ENCODE results near the gene ADORA2A. TPM values are rescaled to one million over a fixed set of nuclear protein-coding genes. Genes with fewer than 3 reads are reported as not detected.
A peak's percentile ranks its signal among the peaks of the same experiment; 100 is the strongest.

Gene ADORA2A
- total and polyA plus RNA-seq, 4 donors: 5.5 to 54.9 (median 22.8) TPM

GRCh38 chr22:24413736-24414385 lies 13.5 kb upstream of the ADORA2A start:
- ATAC-seq (ENCODE audit: insufficient read depth, low FRiP score) (no peak), DNase-seq (no peak)
- no peaks in the 10 kb centered on the region for H3K27me3 ChIP-seq (ENCODE audit: control insufficient read depth in 3 of 3, insufficient read depth in 3 of 3, low read length in 2 of 3)
- H3K9ac ChIP-seq (ENCODE audit: insufficient read depth in 1 of 2, low read length in 2 of 2): no peak overlapping the region
- H3K4me1 ChIP-seq (ENCODE audit: control insufficient read depth in 5 of 5, insufficient read depth in 5 of 5, low read length in 5 of 5): peaks cover 0 to 3% (median 0%) of the 10 kb centered on the region in 5 donors
- no peak overlapping the region for H3K27ac ChIP-seq (ENCODE audit: low read depth in 1 of 2, low read length in 1 of 2)
- no peak overlapping the region for H3K4me3 ChIP-seq
- H3K9me3 ChIP-seq (ENCODE audit: control insufficient read depth in 4 of 4, insufficient read depth in 3 of 4, low read length in 3 of 4): no peaks in the 10 kb centered on the region
- TF ChIP-seq CTCF (IDR thresholded peaks at IDR 0.05; ENCODE audit: control extremely low read depth, extremely low read depth): no peak
- H3K36me3 ChIP-seq (ENCODE audit: control insufficient read depth in 4 of 4, insufficient read depth in 4 of 4, low read length in 4 of 4): peaks cover 3 to 44% (median 29%) of the 10 kb centered on the region in 4 donors
- WGBS, 2 donors: 86 to 87% methylated on average over 18 of the region's 18 CpGs

GRCh38 chr22:24414523-24414922 lies 12.9 kb upstream of the ADORA2A start:
- peaks cover 3 to 44% (median 29%) of the 10 kb centered on the region in 4 donors for H3K36me3 ChIP-seq (ENCODE audit: control insufficient read depth in 4 of 4, insufficient read depth in 4 of 4, low read length in 4 of 4)

GRCh38 chr22:24414984-24415945 lies 12.1 kb upstream of the ADORA2A start:
- WGBS, 2 donors: 84% methylated on average over 26 of the region's 26 CpGs
- Histone ChIP-seq H3K4me1 (ENCODE audit: control insufficient read depth in 5 of 5, insufficient read depth in 5 of 5, low read length in 5 of 5) (peaks cover 0 to 10% (median 0%) of the 10 kb centered on the region in 5 donors), H3K9me3 (ENCODE audit: control insufficient read depth in 4 of 4, insufficient read depth in 3 of 4, low read length in 3 of 4) (no peaks in the 10 kb centered on the region), H3K36me3 (ENCODE audit: control insufficient read depth in 4 of 4, insufficient read depth in 4 of 4, low read length in 4 of 4) (peaks cover 3 to 44% (median 29%) of the 10 kb centered on the region in 4 donors), H3K27ac (ENCODE audit: low read depth in 1 of 2, low read length in 1 of 2) (peak overlapping the region in 1 of 2 donors; percentile 32), H3K9ac (ENCODE audit: insufficient read depth in 1 of 2, low read length in 2 of 2) (no peak overlapping the region), H3K4me3 (no peak overlapping the region), H3K27me3 (ENCODE audit: control insufficient read depth in 3 of 3, insufficient read depth in 3 of 3, low read length in 2 of 3) (no peaks in the 10 kb centered on the region)
- TF ChIP-seq CTCF (IDR thresholded peaks at IDR 0.05; ENCODE audit: control extremely low read depth, extremely low read depth): no peak
- DNase-seq (no peak), ATAC-seq (ENCODE audit: insufficient read depth, low FRiP score) (no peak)

More at GRCh38 chr22:24414523-24414922, 12.9 kb upstream of the ADORA2A start:
- no peaks in the 10 kb centered on the region for H3K27me3 ChIP-seq (ENCODE audit: control insufficient read depth in 3 of 3, insufficient read depth in 3 of 3, low read length in 2 of 3)
- H3K9ac ChIP-seq (ENCODE audit: insufficient read depth in 1 of 2, low read length in 2 of 2): no peak overlapping the region
- no peaks in the 10 kb centered on the region for H3K9me3 ChIP-seq (ENCODE audit: control insufficient read depth in 4 of 4, insufficient read depth in 3 of 4, low read length in 3 of 4)
- WGBS, 2 donors: 86 to 94% methylated on average over 21 of the region's 21 CpGs
- H3K4me3 ChIP-seq: no peak overlapping the region
- H3K27ac ChIP-seq (ENCODE audit: low read depth in 1 of 2, low read length in 1 of 2): no peak overlapping the region
- DNase-seq (no peak), ATAC-seq (ENCODE audit: insufficient read depth, low FRiP score) (no peak)
- H3K4me1 ChIP-seq (ENCODE audit: control insufficient read depth in 5 of 5, insufficient read depth in 5 of 5, low read length in 5 of 5): peaks cover 0 to 6% (median 0%) of the 10 kb centered on the region in 5 donors
- no peak for TF ChIP-seq CTCF (IDR thresholded peaks at IDR 0.05; ENCODE audit: control extremely low read depth, extremely low read depth)
